Neutrophil (primary cell): ENCODE measurements around the gene PDRG1.
"Not testable (repeated sequence)": the region's sequence is repeated elsewhere in the genome, so short reads cannot be mapped to it uniquely, and the experiment has no call there.

Source experiments
- H3K27ac ChIP-seq: fragments of 200-600 bp; sonication (generic); 2 replicates; pipeline ENCODE4 v1.5.1; 2016; ENCODE audit warnings: mild to moderate bottlenecking, moderate library complexity
- H3K27me3 ChIP-seq: fragments of 200-600 bp; sonication (generic); 2 replicates; pipeline ENCODE4 v1.6.0; 2016; ENCODE audit warnings: mild to moderate bottlenecking
- H3K36me3 ChIP-seq: fragments of 200-600 bp; sonication (generic); 2 replicates; pipeline ENCODE4 v1.5.1; 2017
- H3K4me1 ChIP-seq, 2 experiments: fragments of 200-600 bp in 1 of 2; sonication (generic) in 1 of 2; 1 replicate in 1 of 2; 2 replicates in 1 of 2; pipeline versions ENCODE4 v1.5.1 to v1.6.1; 2013 to 2016; ENCODE audit warnings: low read depth in 1 of 2, low read length in 1 of 2, mild to moderate bottlenecking in 1 of 2, moderate library complexity in 1 of 2; ENCODE audit not compliant: control insufficient read depth in 1 of 2, insufficient read depth in 1 of 2
- H3K4me3 ChIP-seq, 2 experiments: fragments of 200-600 bp in 1 of 2; sonication (generic) in 1 of 2; 1 replicate in 1 of 2; 2 replicates in 1 of 2; pipeline ENCODE4 v1.5.1; 2013 to 2016; ENCODE audit warnings: low read depth in 1 of 2, low read length in 1 of 2, mild to moderate bottlenecking in 1 of 2, moderate library complexity in 1 of 2
- H3K9me3 ChIP-seq: fragments of 200-600 bp; sonication (generic); 2 replicates; pipeline ENCODE4 v1.5.1; 2016
- TF ChIP-seq, protein P1 (sequence below): fragments of 200-600 bp; sonication (generic); IDR thresholded peaks from 2 replicates; pipeline ENCODE4 v1.5.1; 2016; ENCODE audit warnings: antibody characterized with exemption

The PDRG1 gene

DNA sequence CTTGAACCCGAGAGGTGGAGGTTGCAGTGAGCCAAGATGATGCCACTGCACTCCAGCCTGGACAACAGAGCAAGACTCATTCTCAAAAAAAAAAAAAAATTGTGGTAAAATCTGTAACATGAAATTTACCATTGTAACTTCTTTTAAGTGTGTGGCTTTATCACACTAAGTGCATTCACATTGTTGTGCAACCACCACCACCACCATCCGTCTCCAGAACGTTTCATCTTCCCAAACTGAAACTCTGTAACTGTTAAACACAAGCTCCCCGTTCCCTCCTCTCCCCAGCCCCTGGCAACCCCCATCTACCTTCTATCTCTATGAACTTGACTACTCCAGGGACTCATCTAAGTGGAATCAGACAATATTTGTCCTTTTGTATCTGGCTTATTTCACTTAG is 29.7 kb downstream of the PDRG1 start:
- no peaks in the 10 kb centered on the region for H3K4me1 ChIP-seq
- H3K27me3 ChIP-seq = peaks cover 5% of the 10 kb centered on the region
- no peak overlapping the region for H3K27ac ChIP-seq
- no peaks in the 10 kb centered on the region for H3K36me3 ChIP-seq
- H3K9me3 ChIP-seq = no peaks in the 10 kb centered on the region
- H3K4me3 ChIP-seq = no peak overlapping the region
- TF ChIP-seq, protein P1, sequence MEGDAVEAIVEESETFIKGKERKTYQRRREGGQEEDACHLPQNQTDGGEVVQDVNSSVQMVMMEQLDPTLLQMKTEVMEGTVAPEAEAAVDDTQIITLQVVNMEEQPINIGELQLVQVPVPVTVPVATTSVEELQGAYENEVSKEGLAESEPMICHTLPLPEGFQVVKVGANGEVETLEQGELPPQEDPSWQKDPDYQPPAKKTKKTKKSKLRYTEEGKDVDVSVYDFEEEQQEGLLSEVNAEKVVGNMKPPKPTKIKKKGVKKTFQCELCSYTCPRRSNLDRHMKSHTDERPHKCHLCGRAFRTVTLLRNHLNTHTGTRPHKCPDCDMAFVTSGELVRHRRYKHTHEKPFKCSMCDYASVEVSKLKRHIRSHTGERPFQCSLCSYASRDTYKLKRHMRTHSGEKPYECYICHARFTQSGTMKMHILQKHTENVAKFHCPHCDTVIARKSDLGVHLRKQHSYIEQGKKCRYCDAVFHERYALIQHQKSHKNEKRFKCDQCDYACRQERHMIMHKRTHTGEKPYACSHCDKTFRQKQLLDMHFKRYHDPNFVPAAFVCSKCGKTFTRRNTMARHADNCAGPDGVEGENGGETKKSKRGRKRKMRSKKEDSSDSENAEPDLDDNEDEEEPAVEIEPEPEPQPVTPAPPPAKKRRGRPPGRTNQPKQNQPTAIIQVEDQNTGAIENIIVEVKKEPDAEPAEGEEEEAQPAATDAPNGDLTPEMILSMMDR = no peak

DNA sequence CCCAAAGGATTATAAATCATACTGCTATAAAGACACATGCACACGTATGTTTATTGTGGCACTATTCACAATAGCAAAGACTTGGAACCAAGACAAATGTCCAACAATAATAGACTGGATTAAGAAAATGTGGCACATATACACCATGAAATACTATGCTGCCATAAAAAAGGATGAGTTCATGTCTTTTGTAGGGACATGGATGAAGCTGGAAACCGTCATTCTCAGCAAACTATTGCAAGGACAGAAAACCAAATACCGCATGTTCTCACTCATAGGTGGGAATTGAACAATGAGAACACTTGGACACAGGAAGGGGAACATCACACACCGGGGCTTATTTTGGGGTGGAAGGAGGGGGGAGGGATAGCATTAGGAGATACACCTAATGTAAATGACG is 30.4 kb downstream of the PDRG1 start:
- not testable (repeated sequence) for H3K4me1 ChIP-seq, H3K9me3 ChIP-seq, H3K27me3 ChIP-seq

DNA sequence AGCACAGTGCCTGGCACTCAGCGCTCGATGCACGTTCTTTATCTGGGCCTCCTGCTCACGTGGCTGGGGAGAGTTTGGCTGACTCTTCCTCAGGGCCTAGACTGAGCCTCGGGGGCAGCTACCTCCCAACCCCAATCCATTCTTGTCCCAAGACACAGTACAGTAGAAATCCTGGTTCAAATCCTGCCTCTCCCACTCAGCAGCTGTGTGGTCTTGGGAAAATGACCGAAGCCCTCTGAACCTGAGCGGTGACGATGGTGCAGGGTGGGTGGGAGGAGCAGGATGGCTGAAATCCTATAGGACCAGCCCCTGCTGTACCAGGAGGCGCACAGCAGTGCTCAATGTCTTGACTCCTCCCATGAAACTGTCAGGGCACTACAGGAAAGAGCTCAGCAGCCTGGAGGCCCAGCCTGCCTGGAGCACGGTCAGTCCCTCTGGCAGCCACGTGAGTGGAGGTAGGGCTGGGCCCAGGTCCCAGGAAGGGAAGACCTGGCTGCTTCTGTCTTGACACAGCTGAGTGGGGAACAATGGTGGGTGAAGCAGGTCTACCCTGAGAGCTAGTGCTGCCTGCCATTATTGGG is 31.5 kb downstream of the PDRG1 start:
- Histone ChIP-seq H3K9me3 (no peaks in the 10 kb centered on the region), H3K36me3 (no peaks in the 10 kb centered on the region), H3K27me3 (peaks cover 5% of the 10 kb centered on the region), H3K4me3 (no peak overlapping the region), H3K27ac (no peak overlapping the region), H3K4me1 (no peaks in the 10 kb centered on the region)
- TF ChIP-seq, protein P1 = no peak

More for the DNA sequence above, 30.4 kb downstream of the PDRG1 start:
- not testable (repeated sequence) for H3K27ac ChIP-seq, H3K36me3 ChIP-seq, H3K4me3 ChIP-seq

DNA sequence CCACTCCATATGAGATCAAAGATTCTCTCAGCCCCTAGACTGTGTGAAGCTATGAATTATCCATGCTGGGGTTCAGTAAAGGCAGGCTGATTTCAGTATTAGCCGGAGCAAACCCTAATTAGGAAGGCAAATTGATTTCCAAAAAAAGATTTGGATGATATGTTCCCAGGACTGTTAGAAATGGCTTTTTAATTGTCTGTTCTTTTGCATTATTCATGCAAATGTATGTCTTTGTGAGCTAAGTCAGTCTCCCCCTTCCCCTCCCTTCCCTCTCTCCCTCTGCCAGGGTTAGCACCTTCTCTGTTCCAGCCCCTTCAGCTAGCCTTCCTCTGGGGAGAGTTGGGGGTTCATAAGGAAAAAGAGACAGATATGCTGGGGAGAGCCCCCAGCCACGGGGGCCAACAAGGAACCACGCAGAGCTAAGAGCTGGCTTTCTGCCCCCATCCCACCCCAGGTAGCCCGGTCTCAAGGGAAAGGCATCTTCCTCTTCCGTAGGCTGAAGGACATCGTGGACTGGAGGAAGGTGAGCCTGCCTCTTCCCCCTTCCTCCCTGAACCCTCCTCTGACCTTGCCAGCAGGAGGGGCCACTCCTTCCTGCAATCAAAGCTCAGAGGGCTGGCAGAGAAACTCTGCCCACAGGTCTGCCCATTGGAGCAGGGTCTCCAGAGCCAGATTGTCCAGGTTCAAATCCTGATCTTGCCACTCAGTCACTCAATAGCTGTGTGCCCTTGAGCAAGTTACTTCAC is 32.3 kb downstream of the PDRG1 start:
- H3K27ac ChIP-seq = no peak overlapping the region
- H3K4me3 ChIP-seq = no peak overlapping the region
- peaks cover 5% of the 10 kb centered on the region for H3K27me3 ChIP-seq
- H3K36me3 ChIP-seq = no peaks in the 10 kb centered on the region
- H3K9me3 ChIP-seq = no peaks in the 10 kb centered on the region
- H3K4me1 ChIP-seq = no peaks in the 10 kb centered on the region
- TF ChIP-seq, protein P1 = no peak

DNA sequence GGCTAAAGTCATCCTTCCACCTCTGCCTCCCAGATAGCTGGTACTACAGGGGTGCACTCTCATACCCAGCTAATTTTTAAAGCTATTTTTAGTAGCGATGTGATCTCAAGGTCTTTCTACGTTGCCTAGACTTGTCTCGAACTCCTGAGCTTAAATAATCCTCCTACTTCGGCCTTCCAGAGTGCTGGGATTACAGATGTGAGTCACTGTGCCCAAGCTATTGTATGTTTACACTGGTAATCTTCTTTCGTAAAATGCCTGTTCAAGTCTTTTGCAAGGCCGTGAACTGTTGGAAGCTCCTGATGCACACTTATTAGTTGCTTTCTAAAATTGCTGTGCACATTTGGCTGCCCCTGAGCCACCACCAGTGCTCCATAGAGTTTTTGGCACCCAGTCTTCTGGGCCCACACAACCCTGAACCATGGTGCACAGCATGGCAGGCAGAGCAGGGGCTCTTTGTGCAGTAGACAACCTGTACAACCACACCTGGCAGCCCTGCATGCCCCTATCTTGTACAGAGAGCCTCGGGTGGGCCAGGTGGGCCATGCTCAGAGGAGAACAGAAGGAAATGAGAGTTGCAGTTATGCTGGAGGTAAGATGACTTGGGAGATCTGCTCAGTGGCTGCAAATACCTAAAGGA is 33.3 kb downstream of the PDRG1 start:
- Histone ChIP-seq H3K27me3 (peaks cover 4% of the 10 kb centered on the region), H3K4me3 (no peak overlapping the region), H3K9me3 (no peaks in the 10 kb centered on the region), H3K4me1 (no peaks in the 10 kb centered on the region), H3K27ac (no peak overlapping the region), H3K36me3 (no peaks in the 10 kb centered on the region)
- TF ChIP-seq, protein P1 = no peak

DNA sequence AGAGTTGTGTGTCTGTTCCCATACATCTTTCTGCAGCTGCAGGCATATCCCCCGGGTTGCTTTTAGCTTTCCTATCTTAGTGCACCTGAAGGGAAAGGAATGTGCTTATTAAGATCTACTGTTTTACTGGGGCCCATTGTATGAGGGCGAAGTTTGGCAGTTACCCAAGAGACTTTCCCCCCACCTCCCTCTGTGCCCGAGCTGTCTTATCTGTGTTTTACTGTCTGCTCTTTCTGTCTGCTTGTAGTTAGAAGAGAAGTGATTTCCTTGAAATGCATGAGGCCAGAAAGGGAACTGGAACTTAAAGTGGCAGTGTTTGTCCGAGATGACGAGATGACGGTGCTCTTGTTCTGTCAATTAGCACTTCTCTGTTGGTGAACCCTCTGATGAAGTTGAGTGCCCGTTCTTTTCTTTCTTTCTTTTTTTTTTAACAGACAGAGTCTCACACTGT is 33.9 kb downstream of the PDRG1 start:
- not testable (repeated sequence) for H3K4me1 ChIP-seq, H3K4me3 ChIP-seq, H3K36me3 ChIP-seq, H3K27me3 ChIP-seq, H3K9me3 ChIP-seq, H3K27ac ChIP-seq
